ENCODE results near the gene CDKAL1.

CDKAL1 gene

GRCh38 chr6:21098134-21098533 is 563.9 kb downstream of the CDKAL1 start:
- TF ChIP-seq SIN3A (IDR thresholded peaks at IDR 0.05; ENCODE audit: borderline replicate concordance, insufficient read depth, low read length): no peak
- no peak for TF ChIP-seq FOXP2 (optimal IDR thresholded peaks at IDR 0.05; ENCODE audit: borderline replicate concordance, extremely low read depth, extremely low read length, insufficient read depth)
- TF ChIP-seq, protein P1, sequence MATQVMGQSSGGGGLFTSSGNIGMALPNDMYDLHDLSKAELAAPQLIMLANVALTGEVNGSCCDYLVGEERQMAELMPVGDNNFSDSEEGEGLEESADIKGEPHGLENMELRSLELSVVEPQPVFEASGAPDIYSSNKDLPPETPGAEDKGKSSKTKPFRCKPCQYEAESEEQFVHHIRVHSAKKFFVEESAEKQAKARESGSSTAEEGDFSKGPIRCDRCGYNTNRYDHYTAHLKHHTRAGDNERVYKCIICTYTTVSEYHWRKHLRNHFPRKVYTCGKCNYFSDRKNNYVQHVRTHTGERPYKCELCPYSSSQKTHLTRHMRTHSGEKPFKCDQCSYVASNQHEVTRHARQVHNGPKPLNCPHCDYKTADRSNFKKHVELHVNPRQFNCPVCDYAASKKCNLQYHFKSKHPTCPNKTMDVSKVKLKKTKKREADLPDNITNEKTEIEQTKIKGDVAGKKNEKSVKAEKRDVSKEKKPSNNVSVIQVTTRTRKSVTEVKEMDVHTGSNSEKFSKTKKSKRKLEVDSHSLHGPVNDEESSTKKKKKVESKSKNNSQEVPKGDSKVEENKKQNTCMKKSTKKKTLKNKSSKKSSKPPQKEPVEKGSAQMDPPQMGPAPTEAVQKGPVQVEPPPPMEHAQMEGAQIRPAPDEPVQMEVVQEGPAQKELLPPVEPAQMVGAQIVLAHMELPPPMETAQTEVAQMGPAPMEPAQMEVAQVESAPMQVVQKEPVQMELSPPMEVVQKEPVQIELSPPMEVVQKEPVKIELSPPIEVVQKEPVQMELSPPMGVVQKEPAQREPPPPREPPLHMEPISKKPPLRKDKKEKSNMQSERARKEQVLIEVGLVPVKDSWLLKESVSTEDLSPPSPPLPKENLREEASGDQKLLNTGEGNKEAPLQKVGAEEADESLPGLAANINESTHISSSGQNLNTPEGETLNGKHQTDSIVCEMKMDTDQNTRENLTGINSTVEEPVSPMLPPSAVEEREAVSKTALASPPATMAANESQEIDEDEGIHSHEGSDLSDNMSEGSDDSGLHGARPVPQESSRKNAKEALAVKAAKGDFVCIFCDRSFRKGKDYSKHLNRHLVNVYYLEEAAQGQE (IDR thresholded peaks at IDR 0.05; ENCODE audit: insufficient read depth in 1 of 2, low read depth in 2 of 2, low read length in 2 of 2): no peak
- TF ChIP-seq TAF1 (IDR thresholded peaks at IDR 0.05; ENCODE audit: borderline replicate concordance, insufficient read depth, low read length): no peak
- TF ChIP-seq POLR2AphosphoS5 (IDR thresholded peaks at IDR 0.05; ENCODE audit: low read depth, low read length): no peak

GRCh38 chr6:21098744-21099143 is 564.5 kb downstream of the CDKAL1 start:
- no peak for TF ChIP-seq FOXP2 (optimal IDR thresholded peaks at IDR 0.05; ENCODE audit: borderline replicate concordance, extremely low read depth, extremely low read length, insufficient read depth)
- TF ChIP-seq, protein P1 (IDR thresholded peaks at IDR 0.05; ENCODE audit: insufficient read depth in 1 of 2, low read depth in 2 of 2, low read length in 2 of 2): no peak
- TF ChIP-seq TAF1 (IDR thresholded peaks at IDR 0.05; ENCODE audit: borderline replicate concordance, insufficient read depth, low read length): no peak
- no peak for TF ChIP-seq POLR2AphosphoS5 (IDR thresholded peaks at IDR 0.05; ENCODE audit: low read depth, low read length)
- TF ChIP-seq SIN3A (IDR thresholded peaks at IDR 0.05; ENCODE audit: borderline replicate concordance, insufficient read depth, low read length): no peak

DNA sequence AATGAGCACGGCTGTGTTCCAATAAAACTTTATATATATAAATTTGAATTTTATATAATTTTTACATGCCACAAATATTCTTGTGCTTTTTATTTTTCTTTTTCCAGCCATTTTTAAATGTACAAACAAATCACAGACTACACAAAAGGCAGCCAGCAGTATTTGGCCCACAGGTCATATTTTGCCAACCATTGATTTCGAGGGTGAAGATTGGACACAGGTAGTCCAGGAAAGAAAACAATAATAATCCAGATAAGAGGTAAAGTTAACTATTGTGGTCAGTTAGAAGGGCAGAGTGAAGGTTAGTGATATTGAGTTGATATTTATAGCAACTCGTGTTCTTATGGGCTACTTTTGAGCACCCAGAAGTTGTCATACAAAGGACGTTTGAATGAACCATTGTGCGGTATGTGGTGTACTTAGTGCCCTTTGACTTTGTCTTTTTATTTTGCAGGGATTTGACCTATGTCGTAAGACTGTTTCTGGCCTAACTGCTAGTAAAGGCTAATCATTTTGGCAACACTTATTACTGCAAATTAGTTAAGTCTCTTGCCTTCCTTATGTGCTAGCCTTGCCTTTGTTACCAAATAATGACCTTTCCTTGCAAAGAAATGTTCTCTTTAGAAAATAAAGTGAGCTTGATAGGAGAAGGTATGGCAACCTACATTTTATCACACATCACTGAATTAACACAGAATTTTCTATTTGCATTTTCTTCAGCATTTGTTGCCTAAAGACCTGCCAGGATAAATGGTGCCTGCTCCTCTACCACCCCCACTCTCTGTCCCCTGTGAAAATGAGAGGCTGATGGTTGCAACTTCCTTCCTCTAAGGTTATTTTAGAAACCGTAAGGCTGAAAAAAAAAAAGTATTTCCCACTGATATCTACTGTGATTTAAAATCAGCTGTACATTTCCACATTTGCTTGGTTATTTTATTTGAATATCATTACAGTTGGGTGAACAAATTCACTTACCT is 565.4 kb downstream of the CDKAL1 start:
- TF ChIP-seq, protein P1 (IDR thresholded peaks at IDR 0.05; ENCODE audit: insufficient read depth in 1 of 2, low read depth in 2 of 2, low read length in 2 of 2): no peak
- TF ChIP-seq TAF1 (IDR thresholded peaks at IDR 0.05; ENCODE audit: borderline replicate concordance, insufficient read depth, low read length) (no peak), POLR2AphosphoS5 (IDR thresholded peaks at IDR 0.05; ENCODE audit: low read depth, low read length) (no peak), SIN3A (IDR thresholded peaks at IDR 0.05; ENCODE audit: borderline replicate concordance, insufficient read depth, low read length) (no peak)

DNA sequence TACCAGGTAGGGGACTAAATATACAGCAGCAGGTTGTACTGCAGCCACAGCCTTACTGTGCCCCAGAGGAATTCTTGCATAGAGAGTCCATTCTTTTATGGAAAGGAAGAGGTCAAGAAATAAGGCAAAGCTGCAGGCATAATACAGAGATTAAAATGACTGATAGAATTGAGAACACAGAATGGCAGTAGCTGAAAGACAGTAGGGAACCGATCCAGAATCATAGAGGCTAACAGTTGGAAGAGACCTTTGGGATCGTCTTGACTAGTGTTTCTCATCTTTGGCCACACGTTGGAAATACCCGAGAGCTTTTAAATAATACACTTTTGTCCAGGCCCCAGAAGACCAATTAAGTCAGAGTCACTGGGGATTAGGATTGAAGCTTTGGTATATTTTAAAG is 566.7 kb downstream of the CDKAL1 start:
- TF ChIP-seq TAF1 (IDR thresholded peaks at IDR 0.05; ENCODE audit: borderline replicate concordance, insufficient read depth, low read length): no peak
- TF ChIP-seq SIN3A (IDR thresholded peaks at IDR 0.05; ENCODE audit: borderline replicate concordance, insufficient read depth, low read length): no peak
- TF ChIP-seq POLR2AphosphoS5 (IDR thresholded peaks at IDR 0.05; ENCODE audit: low read depth, low read length): no peak
- TF ChIP-seq, protein P1 (IDR thresholded peaks at IDR 0.05; ENCODE audit: insufficient read depth in 1 of 2, low read depth in 2 of 2, low read length in 2 of 2): no peak
- no peak for TF ChIP-seq FOXP2 (optimal IDR thresholded peaks at IDR 0.05; ENCODE audit: borderline replicate concordance, extremely low read depth, extremely low read length, insufficient read depth)
